SK-N-SH (cell line): ENCODE data around the gene PHACTR3.

Source experiments
- CHD2 ChIP-seq: fragments of 150-350 bp; IDR thresholded peaks from 2 replicates; pipeline ENCODE4 v1.6.1; 2018; ENCODE audit warnings: low read length; ENCODE audit not compliant: partially characterized antibody
- CTCF ChIP-seq: fragments of 200-600 bp; sonication (generic); IDR thresholded peaks from 2 replicates; pipeline ENCODE4 v1.6.1; 2017; ENCODE audit warnings: antibody characterized with exemption, mild to moderate bottlenecking, moderate library complexity
- GATA2 ChIP-seq: sonication (generic); formaldehyde crosslinking; IDR thresholded peaks from 2 replicates; pipeline ENCODE4 v1.5.0; 2020; ENCODE audit warnings: mild to moderate bottlenecking, missing genetic modification reagents
- RAD21 ChIP-seq: IDR thresholded peaks from 2 replicates; pipeline ENCODE4 v1.6.1; 2012; ENCODE audit warnings: mild to moderate bottlenecking, low read length
- RCOR1 ChIP-seq: fragments of 150-350 bp; IDR thresholded peaks from 2 replicates; pipeline ENCODE4 v1.6.1; 2017; ENCODE audit warnings: antibody characterized with exemption, low read length
- RFX5 ChIP-seq: IDR thresholded peaks from 2 replicates; pipeline ENCODE4 v1.6.1; 2012; ENCODE audit warnings: mild to moderate bottlenecking, improper control_type of control experiment, low read length
- TAF1 ChIP-seq: IDR thresholded peaks from 2 replicates; pipeline ENCODE4 v1.6.1; 2012; ENCODE audit warnings: low read depth, mild to moderate bottlenecking, low read length, moderate library complexity, borderline replicate concordance
- YY1 ChIP-seq: IDR thresholded peaks from 2 replicates; pipeline ENCODE4 v1.4.0; 2012; ENCODE audit warnings: low read depth, mild to moderate bottlenecking
- TF ChIP-seq, protein P1 (sequence below): IDR thresholded peaks from 2 replicates; pipeline ENCODE4 v1.4.0; 2012; ENCODE audit warnings: low read depth

GRCh38 chr20:59676126-59676850 lies 71.9 kb downstream of the PHACTR3 start:
- TF ChIP-seq RCOR1 (no peak), CTCF (no peak), YY1 (no peak), CHD2 (no peak), RAD21 (no peak), GATA2 (CRISPR knock-in tag) (no peak), TAF1 (no peak), RFX5 (no peak)
- TF ChIP-seq, protein P1, sequence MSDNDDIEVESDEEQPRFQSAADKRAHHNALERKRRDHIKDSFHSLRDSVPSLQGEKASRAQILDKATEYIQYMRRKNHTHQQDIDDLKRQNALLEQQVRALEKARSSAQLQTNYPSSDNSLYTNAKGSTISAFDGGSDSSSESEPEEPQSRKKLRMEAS = no peak
